Spleen (tissue), 11 donors: Measurements from ENCODE around the gene HPCAL1. TPM values are rescaled to one million over a fixed set of nuclear protein-coding genes. Genes with fewer than 3 reads are reported as not detected.

Experiments
- DNase-seq: peaks from one replicate; pipeline ENCODE4 v3.0.0-alpha.2; 2020
- H3K27ac ChIP-seq, 8 donors: fragments of 200-600 bp; sonication (generic) in 7 of 8; 1 replicate in 4 of 8; 2 replicates in 4 of 8; pipeline versions ENCODE4 v1.5.0 to v1.8.0; 2016 to 2021; ENCODE audit warnings: inconsistent platforms in 4 of 8, mild to moderate bottlenecking in 4 of 8, moderate library complexity in 1 of 8
- H3K27me3 ChIP-seq, 7 donors: fragments of 200-600 bp; sonication (generic) in 6 of 7; replicated peaks in 1 of 7; 1 replicate in 4 of 7; 2 replicates in 3 of 7; pipeline versions ENCODE4 v1.5.0 to v1.8.0; 2016 to 2021; ENCODE audit warnings: inconsistent platforms in 3 of 7, mild to moderate bottlenecking in 1 of 7
- H3K36me3 ChIP-seq, 6 donors: fragments of 200-600 bp; sonication (generic) in 5 of 6; 1 replicate in 4 of 6; 2 replicates in 2 of 6; pipeline versions ENCODE4 v1.5.0 to v1.8.0; 2016 to 2021; ENCODE audit warnings: inconsistent platforms in 2 of 6
- H3K4me1 ChIP-seq, 6 donors: fragments of 200-600 bp; sonication (generic) in 5 of 6; 1 replicate in 3 of 6; 2 replicates in 3 of 6; pipeline versions ENCODE4 v1.5.0 to v1.8.0; 2016 to 2021; ENCODE audit warnings: inconsistent platforms in 3 of 6
- H3K4me3 ChIP-seq, 8 donors: fragments of 200-600 bp; sonication (generic) in 7 of 8; 1 replicate in 4 of 8; 2 replicates in 4 of 8; pipeline versions ENCODE4 v1.5.0 to v1.8.0; 2016 to 2021; ENCODE audit warnings: inconsistent platforms in 4 of 8, mild to moderate bottlenecking in 4 of 8, moderate library complexity in 2 of 8
- H3K9me3 ChIP-seq, 8 donors: fragments of 200-600 bp; sonication (generic) in 7 of 8; 1 replicate in 4 of 8; 2 replicates in 4 of 8; pipeline versions ENCODE4 v1.5.0 to v1.8.0; 2016 to 2021; ENCODE audit warnings: inconsistent platforms in 4 of 8
- POLR2A ChIP-seq, 3 donors: fragments of 450-650 bp; IDR thresholded peaks; one replicate each; pipeline ENCODE4 v1.5.1; 2017; ENCODE audit warnings: antibody characterized with exemption in 3 of 3, mild to moderate bottlenecking in 1 of 3
- POLR2AphosphoS5 ChIP-seq, 3 donors: sonication (generic); formaldehyde crosslinking; IDR thresholded peaks; one replicate each; pipeline ENCODE4 v1.5.1; 2017; ENCODE audit warnings: antibody characterized with exemption in 3 of 3
- WGBS, 5 donors: extraction: QIAGEN DNeasy Blood & Tissue Kit in 3 of 5; methylation state at CpG; one replicate each; pipeline versions ENCODE4 v1.1.5 to v1.1.7; 2013 to 2018; 5-methylcytosine and 5-hydroxymethylcytosine counted together
- intact Hi-C: fragments of 100-400 bp; cut with DNase I; formaldehyde crosslinking; loops from one replicate; pipeline ENCODE4 v1.15.0; 2023; ENCODE audit warnings: low total_unique reads
- polyA plus RNA-seq, 3 donors: library from polyadenylated mRNA; stranded (reverse); fragments of 200-250 nt; gene quantifications; one replicate each; pipeline ENCODE4 v1.2.1, GENCODE V29; 2013
- total RNA-seq, 7 donors: library from RNA; depleted of rRNA in 3 of 7; stranded (reverse); fragments of >200 nt in 3 of 7; fragmentation: NEBNext Ultra II Directional in 4 of 7; extraction: Animal tissue kit (Norgen Biotek cat#: 25700) in 4 of 7; gene quantifications; one replicate each; pipeline versions ENCODE4 v1.1.0 to v1.2.1, GENCODE V29; 2016 to 2021
- TF ChIP-seq, protein P1 (sequence below), 11 experiments: fragments of 200-600 bp in 7 of 11; fragments of 450-650 bp in 4 of 11; sonication (generic) in 4 of 11; IDR thresholded peaks in 8 of 11; conservative IDR thresholded peaks in 3 of 11; 1 replicate in 7 of 11; 2 replicates in 4 of 11; pipeline versions ENCODE4 v1.4.0 to v1.8.0; 2016 to 2021; ENCODE audit warnings: antibody characterized with exemption in 11 of 11, inconsistent platforms in 4 of 11, mild to moderate bottlenecking in 1 of 11
- donor health status: healthy with polysubstance abuse.
- donor health status: DM: no; HTN: no; CAD: no; lungs with moderate emphysema.
- donor health status: DM: no; HTN: no; CAD: no.
- donor health status: Bipolar disorder and iron deficiency.
- donor health status: healthy.
- donor health status: DM: no; HTN: no; CAD: no.
- donor health status: DM: yes; HTN: yes; CAD: no.

Gene HPCAL1
- total and polyA plus RNA-seq, 10 donors = 41.9 to 80.6 (median 57.7) TPM

DNA sequence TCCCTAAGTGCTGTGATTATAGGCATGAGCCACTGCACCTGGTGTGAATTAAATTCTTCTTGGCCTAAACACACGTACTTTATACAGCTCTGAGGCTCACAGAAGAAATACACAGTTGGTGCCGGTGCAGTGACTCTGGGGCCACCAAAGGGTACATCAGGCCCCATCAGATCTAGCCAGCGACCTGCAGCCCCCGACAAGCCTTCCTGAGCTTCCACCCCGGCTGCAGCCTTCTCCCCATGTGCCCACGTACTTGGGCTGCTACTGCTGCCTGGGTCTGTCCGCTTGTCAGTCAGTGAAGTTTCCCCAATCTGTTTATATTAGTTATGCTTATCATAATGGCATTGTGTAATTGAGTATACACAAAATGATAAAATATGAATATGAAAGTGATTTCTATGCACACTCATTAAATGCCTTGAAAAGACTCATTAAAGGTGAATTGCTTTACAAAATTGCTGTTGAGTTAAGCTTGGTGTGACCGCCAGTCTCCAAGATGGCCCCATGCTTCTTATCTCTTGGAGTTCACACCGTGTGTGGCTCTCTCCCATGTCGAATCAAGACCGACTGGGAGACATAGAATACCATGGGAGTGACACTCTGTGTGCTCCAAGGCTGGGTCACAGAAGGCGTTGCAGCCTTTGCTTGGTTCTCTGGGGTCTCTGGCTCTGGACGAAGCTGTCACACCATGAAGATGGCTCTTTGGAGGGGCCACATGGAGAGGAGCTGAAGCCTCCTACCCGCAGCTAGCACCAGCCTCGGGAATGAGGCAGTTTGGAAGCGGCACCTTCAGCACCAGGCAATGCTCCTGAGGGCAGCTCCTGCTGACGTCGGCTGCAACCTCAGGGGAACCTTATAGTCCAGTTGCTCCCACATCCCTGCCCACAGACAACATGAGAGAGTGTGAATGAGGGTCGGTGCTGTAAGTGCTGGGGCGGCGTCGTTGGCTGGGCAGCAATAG, 29.2 kb upstream of the HPCAL1 start:
- Histone ChIP-seq H3K9me3 (no peaks in the 10 kb centered on the region), H3K36me3 (no peaks in the 10 kb centered on the region), H3K4me3 (no peak overlapping the region), H3K27ac (no peak overlapping the region), H3K4me1 (peaks cover 0 to 38% (median 16%) of the 10 kb centered on the region in 6 donors), H3K27me3 (peaks cover 0 to 13% (median 0%) of the 10 kb centered on the region in 7 donors)
- DNase-seq = peak; percentile 49
- 91 to 96% (median 93%) methylated on average over 19 to 22 of the region's 22 CpGs for WGBS, 5 donors
- TF ChIP-seq POLR2A (IDR thresholded peaks at IDR 0.05) (no peak), POLR2AphosphoS5 (IDR thresholded peaks at IDR 0.05) (no peak)
- TF ChIP-seq, protein P1, sequence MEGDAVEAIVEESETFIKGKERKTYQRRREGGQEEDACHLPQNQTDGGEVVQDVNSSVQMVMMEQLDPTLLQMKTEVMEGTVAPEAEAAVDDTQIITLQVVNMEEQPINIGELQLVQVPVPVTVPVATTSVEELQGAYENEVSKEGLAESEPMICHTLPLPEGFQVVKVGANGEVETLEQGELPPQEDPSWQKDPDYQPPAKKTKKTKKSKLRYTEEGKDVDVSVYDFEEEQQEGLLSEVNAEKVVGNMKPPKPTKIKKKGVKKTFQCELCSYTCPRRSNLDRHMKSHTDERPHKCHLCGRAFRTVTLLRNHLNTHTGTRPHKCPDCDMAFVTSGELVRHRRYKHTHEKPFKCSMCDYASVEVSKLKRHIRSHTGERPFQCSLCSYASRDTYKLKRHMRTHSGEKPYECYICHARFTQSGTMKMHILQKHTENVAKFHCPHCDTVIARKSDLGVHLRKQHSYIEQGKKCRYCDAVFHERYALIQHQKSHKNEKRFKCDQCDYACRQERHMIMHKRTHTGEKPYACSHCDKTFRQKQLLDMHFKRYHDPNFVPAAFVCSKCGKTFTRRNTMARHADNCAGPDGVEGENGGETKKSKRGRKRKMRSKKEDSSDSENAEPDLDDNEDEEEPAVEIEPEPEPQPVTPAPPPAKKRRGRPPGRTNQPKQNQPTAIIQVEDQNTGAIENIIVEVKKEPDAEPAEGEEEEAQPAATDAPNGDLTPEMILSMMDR (IDR thresholded peaks at IDR 0.05 in 8 of 11, conservative IDR thresholded peaks at IDR 0.05 in 3 of 11) = no peak
- intact Hi-C loops = loop anchor here (10.0 kb wide), 1 partner anchor 131 kb away; no protein-coding TSS in a partner anchor

DNA sequence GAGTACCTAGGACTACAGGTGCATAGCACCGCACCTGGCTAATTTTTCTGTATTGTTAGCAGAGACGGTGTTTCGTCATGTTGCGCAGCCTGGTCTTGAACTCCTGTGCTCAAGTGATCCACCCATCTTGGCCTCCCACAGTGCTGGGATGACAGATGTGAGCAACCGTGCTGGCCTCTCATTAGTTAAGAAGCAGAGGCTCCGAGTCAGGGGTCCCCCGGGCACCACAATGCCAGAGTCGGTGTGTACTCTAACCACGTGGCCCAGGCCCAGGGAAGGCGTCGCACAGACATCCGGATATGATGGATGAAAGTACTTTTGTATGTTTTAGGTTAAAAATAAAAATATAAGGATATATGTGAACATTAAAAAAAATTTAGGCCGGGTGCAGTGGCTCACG, 28.3 kb upstream of the HPCAL1 start:
- intact Hi-C loops = loop anchor here (10.0 kb wide), 1 partner anchor 130 kb away; no protein-coding TSS in a partner anchor
- DNase-seq = peak; percentile 51
- Histone ChIP-seq H3K4me3 (no peak overlapping the region), H3K36me3 (no peaks in the 10 kb centered on the region), H3K4me1 (peaks cover 0 to 47% (median 23%) of the 10 kb centered on the region in 6 donors), H3K9me3 (no peaks in the 10 kb centered on the region), H3K27ac (no peak overlapping the region), H3K27me3 (peaks cover 0 to 13% (median 0%) of the 10 kb centered on the region in 7 donors)
- TF ChIP-seq, protein P1 (IDR thresholded peaks at IDR 0.05 in 8 of 11, conservative IDR thresholded peaks at IDR 0.05 in 3 of 11) = no peak
- TF ChIP-seq POLR2A (IDR thresholded peaks at IDR 0.05) (no peak), POLR2AphosphoS5 (IDR thresholded peaks at IDR 0.05) (no peak)
- 90 to 95% (median 93%) methylated on average over 14 of the region's 14 CpGs for WGBS, 5 donors

DNA sequence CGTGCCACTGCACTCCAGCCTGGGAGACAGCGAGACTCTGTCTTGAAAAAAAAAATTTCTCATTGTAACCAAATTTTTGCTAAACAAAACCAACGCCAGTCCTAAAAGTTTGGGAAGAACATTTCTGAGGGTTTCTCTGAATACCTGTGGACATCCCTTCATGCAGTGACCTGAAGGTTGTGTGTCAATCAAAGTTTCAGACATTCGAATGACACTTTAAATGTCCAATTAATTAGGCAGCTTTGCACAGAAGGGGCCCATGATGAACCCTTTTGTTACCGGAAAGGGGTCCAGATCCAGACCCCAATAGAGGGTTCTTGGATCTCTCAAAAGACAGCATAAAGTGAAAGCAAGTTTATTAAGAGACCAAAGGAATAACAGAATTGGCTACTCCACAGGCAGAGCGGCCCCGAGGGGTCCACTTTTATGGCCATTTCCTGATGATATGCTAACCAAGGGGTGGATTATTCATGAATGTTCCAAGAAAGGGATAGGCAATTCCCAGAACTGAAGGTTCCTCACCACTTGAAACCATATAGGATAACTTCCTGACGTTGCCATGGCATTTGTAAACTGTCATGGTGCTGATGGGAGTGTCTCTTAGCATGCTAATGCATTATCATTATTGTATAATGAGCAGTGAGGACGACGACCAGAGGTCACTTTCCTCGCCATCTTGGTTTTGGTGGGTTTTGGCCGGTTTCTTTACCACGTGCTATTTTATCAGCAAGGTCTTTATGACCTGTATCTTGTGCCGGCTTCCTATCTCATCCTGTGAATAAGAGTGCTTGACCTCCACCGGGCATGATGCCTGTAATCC, 27.5 kb upstream of the HPCAL1 start:
- H3K27me3 ChIP-seq = peaks cover 0 to 13% (median 0%) of the 10 kb centered on the region in 7 donors
- intact Hi-C loops = loop anchor here (10.0 kb wide), 1 partner anchor 130 kb away; no protein-coding TSS in a partner anchor
- peak; percentile 22 for DNase-seq
- TF ChIP-seq POLR2A (IDR thresholded peaks at IDR 0.05) (no peak), POLR2AphosphoS5 (IDR thresholded peaks at IDR 0.05) (no peak)
- TF ChIP-seq, protein P1 (IDR thresholded peaks at IDR 0.05 in 8 of 11, conservative IDR thresholded peaks at IDR 0.05 in 3 of 11) = no peak
- no peak overlapping the region for H3K27ac ChIP-seq
- 73 to 89% (median 82%) methylated on average over 15 of the region's 15 CpGs for WGBS, 5 donors
- no peak overlapping the region for H3K4me3 ChIP-seq
- no peaks in the 10 kb centered on the region for H3K36me3 ChIP-seq
- H3K9me3 ChIP-seq = no peaks in the 10 kb centered on the region
- peaks cover 0 to 44% (median 22%) of the 10 kb centered on the region in 6 donors for H3K4me1 ChIP-seq
